ENCODE results near the gene VAV3. TPM values are rescaled to one million over a fixed set of nuclear protein-coding genes. Genes with fewer than 3 reads are reported as not detected.
A peak's percentile ranks its signal among the peaks of the same experiment; 100 is the strongest.

Gene VAV3
- total and polyA plus RNA-seq, 2 experiments from 2014 or later: under 0.01 to 0.24 TPM

DNA sequence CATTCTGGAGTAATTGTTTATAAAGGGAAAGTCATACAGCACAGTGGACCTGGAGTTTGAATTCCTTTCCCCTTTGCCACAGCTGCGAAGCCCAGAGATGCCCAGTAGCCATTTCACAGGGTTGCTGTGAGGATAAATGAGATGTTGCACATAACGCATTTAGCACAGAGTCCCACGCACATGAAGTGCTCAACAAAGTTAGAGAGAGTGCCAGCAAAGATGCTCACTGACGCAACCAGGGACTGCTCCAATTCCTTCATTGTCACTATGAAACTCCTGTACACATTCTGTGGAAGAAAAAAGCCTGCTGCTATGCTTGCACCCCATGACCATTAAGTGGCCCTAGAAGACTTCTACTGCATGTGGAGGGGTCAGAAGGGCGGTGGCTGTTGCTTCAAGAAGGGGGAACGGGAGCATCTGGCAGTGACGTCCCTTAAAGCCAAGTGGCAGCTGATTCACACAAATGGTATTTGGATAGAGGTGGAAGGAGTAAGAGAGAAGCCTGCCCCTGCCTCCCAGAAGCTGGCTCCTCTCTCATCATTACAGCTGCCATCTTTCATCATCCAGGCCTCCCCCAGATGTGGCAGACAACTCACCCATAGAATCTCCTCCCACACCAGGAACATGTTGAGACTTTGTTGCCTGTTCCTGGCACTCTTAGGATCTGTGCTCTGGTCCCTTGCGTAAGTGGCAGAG is 26.5 kb upstream of the VAV3 start:
- peak overlapping the region; percentile 47; the same call in 1 of the 2 replicates for H2AFZ ChIP-seq
- peaks cover 19% of the 10 kb centered on the region for H3K4me1 ChIP-seq (ENCODE audit: insufficient read depth)
- no peaks in the 10 kb centered on the region for H3K36me3 ChIP-seq (ENCODE audit: low read depth)
- no peaks in the 10 kb centered on the region for H3K79me2 ChIP-seq (ENCODE audit: insufficient read depth)
- H3K4me2 ChIP-seq (ENCODE audit: unreplicated experiment): peak overlapping the region; percentile 17
- in situ Hi-C loops (cut with MboI): no loop called here
- H4K20me1 ChIP-seq (ENCODE audit: insufficient read depth): no peaks in the 10 kb centered on the region
- no peaks in the 10 kb centered on the region for H3K9me2 ChIP-seq (ENCODE audit: insufficient read depth)
- 11 to 14% methylated on average over 8 of the region's 8 CpGs for WGBS, 2 experiments (ENCODE audit: low coverage in 1 of 2, low lambda C conversion rate in 2 of 2, missing lambda C conversion rate in 2 of 2)
- no peaks in the 10 kb centered on the region for H3K27me3 ChIP-seq (replicated peaks; ENCODE audit: insufficient read depth)
- H3K9me3 ChIP-seq (ENCODE audit: low read depth): no peaks in the 10 kb centered on the region
- H3F3A ChIP-seq (ENCODE audit: insufficient read depth): peaks cover 21% of the 10 kb centered on the region
- H3K27ac ChIP-seq: peak overlapping the region; percentile 72
- H3K9ac ChIP-seq: peak overlapping the region; percentile 21
- TF ChIP-seq EZH2 (IDR thresholded peaks at IDR 0.05; ENCODE audit: insufficient read depth, poor library complexity, severe bottlenecking): no peak
- no peak for TF ChIP-seq EZH2phosphoT487 (IDR thresholded peaks at IDR 0.05; ENCODE audit: insufficient read depth, low read depth)
- peak; percentile 84 for DNase-seq
- H3K4me3 ChIP-seq: no peak overlapping the region

DNA sequence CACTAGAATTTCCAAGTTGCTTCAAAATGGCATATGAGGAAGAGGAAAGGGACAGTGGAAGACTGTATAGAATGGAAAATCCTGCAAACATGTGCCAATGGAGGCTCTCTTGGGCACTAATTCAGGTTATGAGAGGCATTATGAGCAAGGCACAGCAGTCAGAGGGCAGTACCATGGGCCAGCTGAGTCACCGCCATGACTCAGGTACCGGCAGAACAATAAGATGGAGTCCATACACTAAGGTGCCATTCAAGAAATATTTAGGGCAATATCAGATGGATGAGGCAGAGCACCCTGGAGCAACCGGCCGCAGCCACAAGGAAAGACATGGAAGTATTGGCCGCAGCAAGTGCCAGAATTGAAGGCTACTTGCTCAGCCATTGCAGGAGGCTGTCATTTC is 25.6 kb upstream of the VAV3 start:
- no peaks in the 10 kb centered on the region for H3K36me3 ChIP-seq (ENCODE audit: low read depth)
- H3K9me2 ChIP-seq (ENCODE audit: insufficient read depth): no peaks in the 10 kb centered on the region
- H4K20me1 ChIP-seq (ENCODE audit: insufficient read depth): no peaks in the 10 kb centered on the region
- H3K27ac ChIP-seq: peak overlapping the region; percentile 72; the same call in 1 of the 2 replicates
- H3K4me2 ChIP-seq (ENCODE audit: unreplicated experiment): no peak overlapping the region
- no peaks in the 10 kb centered on the region for H3K79me2 ChIP-seq (ENCODE audit: insufficient read depth)
- in situ Hi-C loops (cut with MboI): no loop called here
- peaks cover 21% of the 10 kb centered on the region for H3F3A ChIP-seq (ENCODE audit: insufficient read depth)
- H3K4me1 ChIP-seq (ENCODE audit: insufficient read depth): peaks cover 19% of the 10 kb centered on the region
- 83 to 84% methylated on average over 5 of the region's 5 CpGs for WGBS, 2 experiments (ENCODE audit: low coverage in 1 of 2, low lambda C conversion rate in 2 of 2, missing lambda C conversion rate in 2 of 2)
- no peaks in the 10 kb centered on the region for H3K9me3 ChIP-seq (ENCODE audit: low read depth)
- H2AFZ ChIP-seq: no peak overlapping the region
- no peaks in the 10 kb centered on the region for H3K27me3 ChIP-seq (replicated peaks; ENCODE audit: insufficient read depth)
- no peak overlapping the region for H3K9ac ChIP-seq
- no peak overlapping the region for H3K4me3 ChIP-seq
- peak; percentile 63 for DNase-seq
- TF ChIP-seq EZH2phosphoT487 (IDR thresholded peaks at IDR 0.05; ENCODE audit: insufficient read depth, low read depth) (no peak), EZH2 (IDR thresholded peaks at IDR 0.05; ENCODE audit: insufficient read depth, poor library complexity, severe bottlenecking) (no peak)

DNA sequence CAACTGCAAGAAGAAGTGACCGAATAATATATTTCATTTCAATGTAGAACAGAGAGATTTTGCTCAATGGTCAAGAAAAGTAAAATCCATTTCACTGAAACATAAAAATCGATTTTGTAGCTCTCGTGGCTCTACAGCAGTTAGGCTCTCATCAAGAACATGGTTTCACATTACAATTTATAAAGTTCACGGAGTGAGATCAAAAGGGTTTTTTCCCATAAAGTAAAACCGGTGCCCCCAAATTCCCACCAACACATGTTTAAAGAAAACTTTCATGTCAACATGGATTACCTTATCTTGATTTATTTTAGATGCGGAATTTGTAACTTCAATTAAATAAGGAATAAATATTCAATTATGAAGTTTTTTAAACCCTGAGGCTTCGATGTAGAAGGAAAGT is 16.3 kb upstream of the VAV3 start:
- no peaks in the 10 kb centered on the region for H3K79me2 ChIP-seq (ENCODE audit: insufficient read depth)
- H3K27ac ChIP-seq: no peak overlapping the region
- no peaks in the 10 kb centered on the region for H3K9me2 ChIP-seq (ENCODE audit: insufficient read depth)
- H3K36me3 ChIP-seq (ENCODE audit: low read depth): no peaks in the 10 kb centered on the region
- no peak overlapping the region for H3K4me2 ChIP-seq (ENCODE audit: unreplicated experiment)
- H4K20me1 ChIP-seq (ENCODE audit: insufficient read depth): no peaks in the 10 kb centered on the region
- H3F3A ChIP-seq (ENCODE audit: insufficient read depth): no peaks in the 10 kb centered on the region
- TF ChIP-seq EZH2phosphoT487 (IDR thresholded peaks at IDR 0.05; ENCODE audit: insufficient read depth, low read depth): no peak
- TF ChIP-seq EZH2 (IDR thresholded peaks at IDR 0.05; ENCODE audit: insufficient read depth, poor library complexity, severe bottlenecking): no peak
- no peak overlapping the region for H3K4me3 ChIP-seq
- H3K9me3 ChIP-seq (ENCODE audit: low read depth): no peaks in the 10 kb centered on the region
- no peak overlapping the region for H2AFZ ChIP-seq
- H3K4me1 ChIP-seq (ENCODE audit: insufficient read depth): no peaks in the 10 kb centered on the region
- no peak overlapping the region for H3K9ac ChIP-seq
- H3K27me3 ChIP-seq (replicated peaks; ENCODE audit: insufficient read depth): peaks cover 12% of the 10 kb centered on the region; the same call in 1 of the 2 replicates
- in situ Hi-C loops (cut with MboI): no loop called here
- 56 to 72% methylated on average over 7 of the region's 7 CpGs for WGBS, 2 experiments (ENCODE audit: low coverage in 1 of 2, low lambda C conversion rate in 2 of 2, missing lambda C conversion rate in 2 of 2)
- DNase-seq: no peak

DNA sequence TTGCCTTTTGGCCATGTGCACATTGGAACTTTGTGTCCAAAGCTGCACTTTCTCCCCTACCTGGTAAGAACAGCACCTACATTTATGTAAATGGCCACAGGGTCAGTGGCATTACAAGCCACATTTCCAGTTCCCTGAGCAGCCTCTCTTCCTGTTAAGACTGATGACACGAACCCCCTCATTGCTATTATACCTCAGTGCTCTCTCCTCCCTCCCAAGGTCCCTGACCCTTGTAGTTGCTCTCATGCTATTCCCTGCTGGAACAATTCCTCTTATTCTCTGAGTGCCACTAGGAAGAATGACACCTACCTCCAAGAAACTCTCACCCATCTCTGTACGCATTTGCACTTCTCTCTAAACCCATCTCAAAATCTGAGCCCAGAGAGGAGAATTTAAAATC is 14.9 kb upstream of the VAV3 start:
- H3K9me3 ChIP-seq (ENCODE audit: low read depth): no peaks in the 10 kb centered on the region
- no peaks in the 10 kb centered on the region for H3F3A ChIP-seq (ENCODE audit: insufficient read depth)
- WGBS, 2 experiments (ENCODE audit: low coverage in 1 of 2, low lambda C conversion rate in 2 of 2, missing lambda C conversion rate in 2 of 2): 47 to 100% methylated on average over 1 to 2 of the region's 2 CpGs

More for the DNA sequence above, 14.9 kb upstream of the VAV3 start:
- no peak overlapping the region for H3K4me3 ChIP-seq
- in situ Hi-C loops (cut with MboI): no loop called here
- no peaks in the 10 kb centered on the region for H3K36me3 ChIP-seq (ENCODE audit: low read depth)
- no peaks in the 10 kb centered on the region for H3K79me2 ChIP-seq (ENCODE audit: insufficient read depth)
- no peak overlapping the region for H3K27ac ChIP-seq
- no peaks in the 10 kb centered on the region for H4K20me1 ChIP-seq (ENCODE audit: insufficient read depth)
- no peak for DNase-seq
- no peak overlapping the region for H3K9ac ChIP-seq
- H3K4me1 ChIP-seq (ENCODE audit: insufficient read depth): no peaks in the 10 kb centered on the region
- no peak overlapping the region for H3K4me2 ChIP-seq (ENCODE audit: unreplicated experiment)
- no peaks in the 10 kb centered on the region for H3K9me2 ChIP-seq (ENCODE audit: insufficient read depth)
- TF ChIP-seq EZH2 (IDR thresholded peaks at IDR 0.05; ENCODE audit: insufficient read depth, poor library complexity, severe bottlenecking) (no peak), EZH2phosphoT487 (IDR thresholded peaks at IDR 0.05; ENCODE audit: insufficient read depth, low read depth) (no peak)
- H2AFZ ChIP-seq: no peak overlapping the region
- peaks cover 12% of the 10 kb centered on the region; the same call in 1 of the 2 replicates for H3K27me3 ChIP-seq (replicated peaks; ENCODE audit: insufficient read depth)
